Transverse colon (tissue), 3 donors: ENCODE data around the gene SAP130.

Source experiments
- CTCF ChIP-seq, 5 experiments: fragments of 200-600 bp in 3 of 5; fragments of 450-650 bp in 2 of 5; sonication (generic) in 3 of 5; IDR thresholded peaks; 1 replicate in 2 of 5; 2 replicates in 3 of 5; pipeline ENCODE4 v1.5.1; 2016 to 2017; ENCODE audit warnings: antibody characterized with exemption in 5 of 5, inconsistent platforms in 3 of 5, mild to moderate bottlenecking in 2 of 5, moderate library complexity in 1 of 5
- EP300 ChIP-seq: sonication (generic); formaldehyde crosslinking; IDR thresholded peaks from one replicate; pipeline ENCODE4 v1.6.1; 2017; ENCODE audit warnings: antibody characterized with exemption, low read depth

- no peak for TF ChIP-seq CTCF (IDR thresholded peaks at IDR 0.05)
- no peak for TF ChIP-seq EP300
These were observed 12.4 kb upstream of the SAP130 start for GRCh38 chr2:128040166-128040771.
